Activated T-cell treated with anti-CD3 and anti-CD28 coated beads for 4 hours (primary cell): ENCODE measurements around the gene ZNF442.
"Not testable (repeated sequence)": the region's sequence is repeated elsewhere in the genome, so short reads cannot be mapped to it uniquely, and the experiment has no call there.

ENCODE experiments used
- DNase-seq: peaks from one replicate; pipeline ENCODE4 v3.0.0-alpha.2; 2020

ZNF442 gene

GRCh38 chr19:12325690-12326089, 39.8 kb downstream of the ZNF442 start:
- DNase-seq: no peak

GRCh38 chr19:12318782-12319413, 46.6 kb downstream of the ZNF442 start:
- DNase-seq: no peak

GRCh38 chr19:12314553-12314952, 50.9 kb downstream of the ZNF442 start:
- no peak for DNase-seq

GRCh38 chr19:12308891-12309290, 56.6 kb downstream of the ZNF442 start:
- DNase-seq: not testable (repeated sequence)
